ENCODE measurements around the gene C2orf42. TPM values are rescaled to one million over a fixed set of nuclear protein-coding genes. Genes with fewer than 3 reads are reported as not detected.

C2orf42 gene
- total and polyA plus RNA-seq, 10 of the 15 experiments (the other 5 are each of a cell fraction or from before 2014, with no cell fraction given) = 5.5 to 19.8 (median 11.5) TPM

GRCh38 chr2:70132244-70133126 lies 58.3 kb downstream of the C2orf42 start (continued):
- TF ChIP-seq NKRF (conservative IDR thresholded peaks at IDR 0.05) = no peak
- TF ChIP-seq POLR2AphosphoS5 (IDR thresholded peaks at IDR 0.05; ENCODE audit: low read length) = peak; percentile 90
- peak; percentile 47 for TF ChIP-seq KLF5 (IDR thresholded peaks at IDR 0.05; ENCODE audit: partially characterized antibody)
- no peak for TF ChIP-seq HDAC2 (IDR thresholded peaks at IDR 0.05)
- peak; percentile 96 for TF ChIP-seq SMAD1 (IDR thresholded peaks at IDR 0.05; ENCODE audit: low read depth, partially characterized antibody)
- TF ChIP-seq MTA3 (IDR thresholded peaks at IDR 0.05; ENCODE audit: borderline replicate concordance, low read length) = no peak
- TF ChIP-seq ATF7 (IDR thresholded peaks at IDR 0.05; ENCODE audit: low read depth) = peak; percentile 90
- TF ChIP-seq ZNF207 (IDR thresholded peaks at IDR 0.05; ENCODE audit: borderline replicate concordance) = no peak
- TF ChIP-seq RB1 (IDR thresholded peaks at IDR 0.05; ENCODE audit: borderline replicate concordance) = 0 out of 2 replicates have a peak, but pooled peaks have one; percentile 23
- TF ChIP-seq MXI1 (IDR thresholded peaks at IDR 0.05; ENCODE audit: low read depth, low read length) = peak; percentile 66
- no peak; the same call in 1 of the 2 replicates for TF ChIP-seq EED (IDR thresholded peaks at IDR 0.05; ENCODE audit: low read depth)
- TF ChIP-seq, protein P1, sequence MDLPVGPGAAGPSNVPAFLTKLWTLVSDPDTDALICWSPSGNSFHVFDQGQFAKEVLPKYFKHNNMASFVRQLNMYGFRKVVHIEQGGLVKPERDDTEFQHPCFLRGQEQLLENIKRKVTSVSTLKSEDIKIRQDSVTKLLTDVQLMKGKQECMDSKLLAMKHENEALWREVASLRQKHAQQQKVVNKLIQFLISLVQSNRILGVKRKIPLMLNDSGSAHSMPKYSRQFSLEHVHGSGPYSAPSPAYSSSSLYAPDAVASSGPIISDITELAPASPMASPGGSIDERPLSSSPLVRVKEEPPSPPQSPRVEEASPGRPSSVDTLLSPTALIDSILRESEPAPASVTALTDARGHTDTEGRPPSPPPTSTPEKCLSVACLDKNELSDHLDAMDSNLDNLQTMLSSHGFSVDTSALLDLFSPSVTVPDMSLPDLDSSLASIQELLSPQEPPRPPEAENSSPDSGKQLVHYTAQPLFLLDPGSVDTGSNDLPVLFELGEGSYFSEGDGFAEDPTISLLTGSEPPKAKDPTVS (IDR thresholded peaks at IDR 0.05; ENCODE audit: low read depth, low read length) = peak; percentile 70
- no peak for TF ChIP-seq NR2C2 (IDR thresholded peaks at IDR 0.05; ENCODE audit: borderline replicate concordance, control insufficient read depth, insufficient read length, low read depth)
- peak; percentile 62 for TF ChIP-seq MEF2B (IDR thresholded peaks at IDR 0.05; ENCODE audit: partially characterized antibody, poor library complexity, severe bottlenecking)
- TF ChIP-seq ZNF24 (IDR thresholded peaks at IDR 0.05) = peak; percentile 92
- TF ChIP-seq HDAC6 (IDR thresholded peaks at IDR 0.05; ENCODE audit: unreplicated experiment) = no peak
- no peak for TF ChIP-seq MAX (IDR thresholded peaks at IDR 0.05; ENCODE audit: low read depth, low read length)
- TF ChIP-seq GATAD2B (conservative IDR thresholded peaks at IDR 0.05; ENCODE audit: low read depth) = no peak; the same call in 1 of the 2 replicates
- peak; percentile 31; the same call in 1 of the 2 replicates for TF ChIP-seq YY1 (IDR thresholded peaks at IDR 0.05; ENCODE audit: low read depth, low read length)
- TF ChIP-seq ZNF622 (IDR thresholded peaks at IDR 0.05) = no peak
- TF ChIP-seq TCF12 (IDR thresholded peaks at IDR 0.05; ENCODE audit: low read depth, low read length) = no peak
- TF ChIP-seq NFIC (IDR thresholded peaks at IDR 0.05; ENCODE audit: low read depth, low read length) = peak; percentile 42
- peak; percentile 33 to 47; a peak in 2 of 4 replicates for TF ChIP-seq IKZF2 (IDR thresholded peaks at IDR 0.05)
- TF ChIP-seq IKZF1 (conservative IDR thresholded peaks at IDR 0.05) = peak; percentile 50
- no peak for TF ChIP-seq ZNF384 (IDR thresholded peaks at IDR 0.05; ENCODE audit: borderline replicate concordance, low read depth, low read length)
- peak; percentile 73 for TF ChIP-seq POLR2A (IDR thresholded peaks at IDR 0.05; ENCODE audit: low read depth, low read length)
- no peak for TF ChIP-seq PML (IDR thresholded peaks at IDR 0.05; ENCODE audit: low read length)
- TF ChIP-seq MTA2 (IDR thresholded peaks at IDR 0.05; ENCODE audit: low read depth) = peak; percentile 59; the same call in 1 of the 2 replicates
